ES-I3 (cell line): Measurements from ENCODE around the gene SBNO2.
"Not testable (repeated sequence)": the region's sequence is repeated elsewhere in the genome, so short reads cannot be mapped to it uniquely, and the experiment has no call there.

Source experiments
- H3K36me3 ChIP-seq: 2 replicates; pipeline ENCODE4 v1.6.1; 2013; ENCODE audit warnings: mild to moderate bottlenecking, low read length, control low read depth, moderate library complexity; ENCODE audit not compliant: insufficient read depth
- H3K4me1 ChIP-seq: 2 replicates; pipeline ENCODE4 v1.6.1; 2013; ENCODE audit warnings: mild to moderate bottlenecking, control low read depth, low read length; ENCODE audit not compliant: insufficient read depth
- H3K9ac ChIP-seq: 2 replicates; pipeline ENCODE4 v1.6.1; 2013; ENCODE audit warnings: low read depth, mild to moderate bottlenecking, low read length, moderate library complexity
- H3K9me3 ChIP-seq: 2 replicates; pipeline ENCODE4 v1.6.1; 2013; ENCODE audit warnings: mild to moderate bottlenecking, low read length, moderate library complexity; ENCODE audit not compliant: control insufficient read depth, insufficient read depth

The SBNO2 gene

GRCh38 chr19:1122021-1122971, 51.8 kb downstream of the SBNO2 start:
- H3K9me3 ChIP-seq: no peaks in the 10 kb centered on the region
- no peaks in the 10 kb centered on the region for H3K4me1 ChIP-seq
- H3K9ac ChIP-seq: no peak overlapping the region
- H3K36me3 ChIP-seq: peaks cover 12% of the 10 kb centered on the region

- Histone ChIP-seq H3K9ac (no peak overlapping the region), H3K4me1 (no peaks in the 10 kb centered on the region), H3K36me3 (peaks cover 12% of the 10 kb centered on the region), H3K9me3 (no peaks in the 10 kb centered on the region)
Observed at GRCh38 chr19:1121395-1121794, 52.7 kb downstream of the SBNO2 start.

- Histone ChIP-seq H3K36me3 (peaks cover 12% of the 10 kb centered on the region), H3K9ac (no peak overlapping the region), H3K4me1 (no peaks in the 10 kb centered on the region), H3K9me3 (no peaks in the 10 kb centered on the region)
Observed at GRCh38 chr19:1119475-1120217, 54.4 kb downstream of the SBNO2 start.

- Histone ChIP-seq H3K4me1 (no peaks in the 10 kb centered on the region), H3K9me3 (no peaks in the 10 kb centered on the region), H3K36me3 (peaks cover 12% of the 10 kb centered on the region), H3K9ac (no peak overlapping the region)
Observed at GRCh38 chr19:1118999-1119398, 55.1 kb downstream of the SBNO2 start.

GRCh38 chr19:1117654-1118053, 56.4 kb downstream of the SBNO2 start:
- peaks cover 9% of the 10 kb centered on the region; the same call in 1 of the 2 replicates for H3K4me1 ChIP-seq
- H3K36me3 ChIP-seq: peaks cover 9% of the 10 kb centered on the region
- H3K9ac ChIP-seq: no peak overlapping the region
- no peaks in the 10 kb centered on the region for H3K9me3 ChIP-seq

DNA sequence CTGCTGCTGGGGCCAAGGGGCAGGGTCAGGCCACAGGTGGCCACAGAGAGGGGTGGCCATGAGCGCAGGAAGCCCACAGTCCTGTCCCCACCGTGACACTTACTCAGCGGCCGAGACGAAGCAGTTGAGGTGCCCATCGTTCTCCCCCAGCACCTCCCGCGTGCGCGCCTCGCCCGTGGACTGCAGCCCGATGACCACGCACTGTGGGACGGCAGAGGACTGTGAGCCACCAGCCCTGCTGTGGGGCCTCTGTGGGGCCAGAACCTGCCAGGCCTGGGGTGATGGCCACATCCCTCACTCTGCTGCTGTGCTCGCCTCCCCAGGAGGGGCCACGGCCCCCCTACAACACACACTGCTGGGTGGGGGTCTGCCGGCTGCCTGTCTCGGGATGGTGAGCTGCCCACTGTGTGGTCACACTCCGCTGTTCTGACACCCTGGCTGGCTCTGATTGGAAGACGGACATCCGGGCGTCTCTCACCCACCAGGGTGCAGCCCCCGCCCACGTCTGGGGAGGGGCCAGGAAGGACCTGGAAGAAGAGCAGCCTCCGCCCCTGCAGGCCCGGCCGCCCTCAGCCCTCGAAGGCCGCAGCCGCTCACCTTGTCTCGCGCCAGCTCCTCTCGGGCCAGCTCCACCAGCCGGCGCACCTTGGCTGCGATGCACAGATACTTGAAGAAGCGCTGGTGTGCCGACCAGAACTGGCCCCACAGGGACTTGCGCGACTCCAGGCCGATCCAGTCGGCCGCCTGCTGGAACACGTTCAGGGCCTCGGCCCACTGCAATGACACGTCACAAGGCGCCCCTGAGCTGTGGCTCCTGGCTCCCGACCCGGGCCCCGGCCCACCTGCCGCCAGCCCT, 57.1 kb downstream of the SBNO2 start:
- Histone ChIP-seq H3K9me3 (no peaks in the 10 kb centered on the region), H3K9ac (no peak overlapping the region), H3K36me3 (peaks cover 9% of the 10 kb centered on the region), H3K4me1 (peaks cover 12% of the 10 kb centered on the region; the same call in 1 of the 2 replicates)

DNA sequence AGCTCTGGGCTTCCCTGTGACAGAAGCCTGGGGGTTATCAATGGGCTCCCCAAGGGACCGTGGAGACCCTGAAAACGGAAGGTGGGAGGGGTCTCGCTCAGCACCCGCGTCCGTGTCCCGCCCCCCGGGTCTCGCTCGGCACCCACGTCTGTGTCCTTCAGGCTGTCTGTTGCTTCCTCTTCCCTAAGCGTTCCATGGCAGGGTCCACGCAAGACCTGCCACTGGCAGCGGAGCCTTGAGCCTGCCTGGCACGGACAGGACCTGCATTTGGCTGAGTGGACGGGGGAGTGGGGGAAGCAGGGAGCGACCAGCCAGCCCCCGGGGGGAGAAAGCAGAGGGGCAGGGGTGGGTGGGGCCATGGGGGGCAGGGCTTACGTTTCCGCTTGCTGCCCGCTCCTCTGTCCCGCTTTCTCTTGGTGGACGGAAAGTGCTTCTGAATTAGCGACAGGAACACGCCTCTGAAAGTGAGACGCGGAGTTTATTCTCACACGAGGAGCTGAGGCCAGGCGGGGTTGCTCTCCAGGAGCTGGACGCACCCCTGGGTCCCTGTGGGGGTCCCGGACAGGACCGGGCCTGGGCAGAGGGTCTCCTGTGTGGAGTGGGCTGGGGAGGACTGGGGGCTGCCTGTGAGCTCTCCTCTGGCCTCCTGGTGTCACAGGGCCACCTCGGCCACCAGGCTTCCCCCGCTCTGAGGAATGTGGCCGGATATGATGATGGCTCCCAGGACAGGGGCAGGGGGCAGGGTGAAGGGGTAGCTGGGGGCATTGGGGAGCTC, 58.2 kb downstream of the SBNO2 start:
- Histone ChIP-seq H3K9me3 (no peaks in the 10 kb centered on the region), H3K36me3 (peaks cover 4% of the 10 kb centered on the region), H3K9ac (no peak overlapping the region), H3K4me1 (peaks cover 12% of the 10 kb centered on the region; the same call in 1 of the 2 replicates)

DNA sequence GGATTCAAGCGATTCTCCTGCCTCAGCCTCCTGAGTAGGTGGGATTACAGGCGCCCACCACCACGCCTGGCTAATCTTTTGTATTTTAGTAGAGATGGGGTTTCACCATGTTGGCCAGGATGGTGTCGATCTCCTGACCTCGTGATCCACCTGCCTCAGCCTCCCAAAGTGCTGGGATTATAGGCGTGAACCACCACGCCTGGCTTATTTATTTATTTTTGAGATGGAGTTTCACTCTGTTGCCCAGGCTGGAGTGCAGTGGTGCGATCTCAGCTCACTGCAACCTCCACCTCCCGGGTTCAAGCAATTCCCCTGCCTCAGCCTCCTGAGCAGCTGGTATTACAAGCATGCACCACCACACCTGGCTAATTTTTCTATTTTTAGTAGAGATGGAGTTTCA, 59.3 kb downstream of the SBNO2 start:
- not testable (repeated sequence) for H3K36me3 ChIP-seq, H3K9me3 ChIP-seq, H3K9ac ChIP-seq
- H3K4me1 ChIP-seq: peaks cover 12% of the 10 kb centered on the region; the same call in 1 of the 2 replicates

DNA sequence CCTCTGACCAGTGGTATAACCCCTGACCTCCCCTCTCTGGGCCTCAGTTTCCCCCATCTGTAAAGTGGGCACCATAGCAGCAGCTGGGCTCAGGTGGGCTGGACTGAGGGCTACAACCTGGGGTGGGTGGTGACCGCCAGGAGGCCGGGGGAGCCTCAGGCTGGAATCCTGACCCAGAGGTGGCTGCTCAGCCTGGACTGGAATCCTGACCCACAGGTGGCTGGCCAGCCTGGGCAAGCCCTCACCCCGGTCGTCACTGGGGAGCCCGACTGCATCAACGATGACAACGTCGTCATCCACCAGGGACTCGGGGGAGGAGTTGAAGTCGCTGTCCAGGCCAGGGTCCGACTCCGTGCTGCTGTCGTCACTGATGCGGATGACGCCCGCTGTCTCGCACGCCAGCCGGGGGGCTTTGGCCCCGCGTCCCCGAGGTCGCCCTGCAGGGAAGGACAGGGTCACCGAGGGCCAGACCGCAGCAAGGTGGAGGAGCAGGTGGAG, 60.0 kb downstream of the SBNO2 start:
- Histone ChIP-seq H3K9me3 (no peaks in the 10 kb centered on the region), H3K36me3 (no peaks in the 10 kb centered on the region), H3K9ac (no peak overlapping the region)

GRCh38 chr19:1113030-1113985, 60.8 kb downstream of the SBNO2 start:
- H3K4me1 ChIP-seq: peaks cover 12% of the 10 kb centered on the region; the same call in 1 of the 2 replicates
- H3K9ac ChIP-seq: no peak overlapping the region
- H3K9me3 ChIP-seq: no peaks in the 10 kb centered on the region
- no peaks in the 10 kb centered on the region for H3K36me3 ChIP-seq

More for the DNA sequence above, 60.0 kb downstream of the SBNO2 start:
- peaks cover 12% of the 10 kb centered on the region; the same call in 1 of the 2 replicates for H3K4me1 ChIP-seq

GRCh38 chr19:1112268-1113029, 61.6 kb downstream of the SBNO2 start:
- no peak overlapping the region for H3K9ac ChIP-seq
- peaks cover 12% of the 10 kb centered on the region; the same call in 1 of the 2 replicates for H3K4me1 ChIP-seq
- no peaks in the 10 kb centered on the region for H3K36me3 ChIP-seq
- H3K9me3 ChIP-seq: no peaks in the 10 kb centered on the region
